Osteocyte (in vitro differentiated cells): ENCODE measurements around the gene RASGRP3. TPM values are rescaled to one million over a fixed set of nuclear protein-coding genes. Genes with fewer than 3 reads are reported as not detected.

ENCODE experiments used
- DNase-seq: peaks from one replicate; pipeline ENCODE4 v3.0.0; 2021; ENCODE audit warnings: mixed read lengths; ENCODE audit not compliant: unreplicated experiment; ENCODE audit errors: extremely low spot score
- H3K27ac Mint-ChIP-seq: one replicate; pipeline ENCODE4 v1.8.0; 2021; ENCODE audit warnings: mild to moderate bottlenecking, mixed read lengths; ENCODE audit not compliant: unreplicated experiment
- H3K27me3 Mint-ChIP-seq: one replicate; pipeline ENCODE4 v1.8.0; 2021; ENCODE audit warnings: mixed read lengths; ENCODE audit not compliant: unreplicated experiment
- H3K36me3 Mint-ChIP-seq: one replicate; pipeline ENCODE4 v1.8.0; 2021; ENCODE audit warnings: mixed read lengths; ENCODE audit not compliant: unreplicated experiment
- H3K4me1 Mint-ChIP-seq: one replicate; pipeline ENCODE4 v1.8.0; 2021; ENCODE audit warnings: mixed read lengths; ENCODE audit not compliant: unreplicated experiment
- H3K4me3 Mint-ChIP-seq: one replicate; pipeline ENCODE4 v1.8.0; 2021; ENCODE audit warnings: mild to moderate bottlenecking, moderate library complexity, mixed read lengths; ENCODE audit not compliant: unreplicated experiment
- H3K9me3 Mint-ChIP-seq: one replicate; pipeline ENCODE4 v1.8.0; 2021; ENCODE audit warnings: mixed read lengths; ENCODE audit not compliant: unreplicated experiment
- CTCF ChIP-seq: fragments of 200-600 bp; sonication (generic); IDR thresholded peaks from 2 replicates; pipeline ENCODE4 v1.5.0; 2021; ENCODE audit warnings: antibody characterized with exemption, mild to moderate bottlenecking, moderate library complexity
- total RNA-seq: library from RNA; stranded (reverse); gene quantifications from 2 replicates; pipeline ENCODE4 v1.2.1, GENCODE V29; 2021

Gene RASGRP3
- total RNA-seq, 1 donor from 2014 or later = 2.1 TPM

DNA sequence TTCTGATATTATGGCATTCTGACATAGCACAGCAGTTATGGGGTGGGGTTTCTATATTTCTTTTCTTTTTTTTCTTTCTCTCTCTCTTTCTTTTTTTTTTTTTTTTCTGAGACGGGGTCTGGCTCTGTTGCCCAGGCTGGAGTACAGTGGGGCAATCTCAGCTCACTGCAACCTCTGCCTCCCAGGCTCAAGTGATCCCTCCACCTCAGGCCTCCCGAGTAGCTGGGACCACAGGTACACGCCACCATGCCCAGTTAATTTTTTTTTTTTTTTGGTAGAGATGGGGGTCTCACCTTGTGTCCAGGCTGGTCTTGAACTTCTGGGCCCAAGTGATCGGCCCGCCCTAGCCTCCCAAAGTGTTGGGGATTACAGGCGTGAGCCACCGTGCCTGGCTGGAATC, 130.2 kb downstream of the RASGRP3 start:
- H3K4me1 Mint-ChIP-seq = peaks cover 9% of the 10 kb centered on the region
- no peak for DNase-seq
- TF ChIP-seq CTCF = no peak
- H3K9me3 Mint-ChIP-seq = no peaks in the 10 kb centered on the region
- no peak overlapping the region for H3K4me3 Mint-ChIP-seq
- no peaks in the 10 kb centered on the region for H3K36me3 Mint-ChIP-seq
- H3K27me3 Mint-ChIP-seq = no peaks in the 10 kb centered on the region
- H3K27ac Mint-ChIP-seq = no peak overlapping the region

DNA sequence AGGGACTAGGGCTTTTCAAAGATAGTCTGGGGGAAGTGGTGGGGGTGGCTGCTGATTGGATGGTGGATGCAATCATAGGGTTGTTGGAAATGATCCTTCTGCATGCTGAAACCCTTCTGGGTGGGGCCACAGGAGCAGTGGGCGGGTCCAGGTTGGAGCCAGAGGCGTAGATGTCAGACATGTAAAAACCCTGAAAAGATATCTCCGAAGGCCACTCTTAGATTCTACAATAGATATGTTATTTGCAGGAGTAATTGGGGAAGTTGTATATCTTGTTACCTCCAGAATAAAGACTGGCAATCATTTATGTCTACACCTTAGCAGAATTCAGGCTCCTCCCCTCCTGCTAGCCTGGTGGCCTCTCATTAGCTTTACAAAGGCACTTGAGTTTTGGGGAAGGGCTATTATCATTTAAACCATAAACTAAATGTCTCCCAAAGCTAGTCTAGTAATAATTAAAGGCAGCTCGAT, 130.8 kb downstream of the RASGRP3 start:
- DNase-seq = no peak
- TF ChIP-seq CTCF = no peak
- no peaks in the 10 kb centered on the region for H3K9me3 Mint-ChIP-seq
- no peaks in the 10 kb centered on the region for H3K36me3 Mint-ChIP-seq
- H3K4me3 Mint-ChIP-seq = no peak overlapping the region
- no peak overlapping the region for H3K27ac Mint-ChIP-seq
- H3K4me1 Mint-ChIP-seq = peaks cover 9% of the 10 kb centered on the region
- no peaks in the 10 kb centered on the region for H3K27me3 Mint-ChIP-seq

- H3K27ac Mint-ChIP-seq = no peak overlapping the region
- DNase-seq = no peak
- H3K4me3 Mint-ChIP-seq = no peak overlapping the region
- peaks cover 9% of the 10 kb centered on the region for H3K4me1 Mint-ChIP-seq
- no peak for TF ChIP-seq CTCF
- H3K9me3 Mint-ChIP-seq = no peaks in the 10 kb centered on the region
- H3K36me3 Mint-ChIP-seq = no peaks in the 10 kb centered on the region
- H3K27me3 Mint-ChIP-seq = no peaks in the 10 kb centered on the region
Measured at GRCh38 chr2:33607905-33608304, 131.5 kb downstream of the RASGRP3 start.

DNA sequence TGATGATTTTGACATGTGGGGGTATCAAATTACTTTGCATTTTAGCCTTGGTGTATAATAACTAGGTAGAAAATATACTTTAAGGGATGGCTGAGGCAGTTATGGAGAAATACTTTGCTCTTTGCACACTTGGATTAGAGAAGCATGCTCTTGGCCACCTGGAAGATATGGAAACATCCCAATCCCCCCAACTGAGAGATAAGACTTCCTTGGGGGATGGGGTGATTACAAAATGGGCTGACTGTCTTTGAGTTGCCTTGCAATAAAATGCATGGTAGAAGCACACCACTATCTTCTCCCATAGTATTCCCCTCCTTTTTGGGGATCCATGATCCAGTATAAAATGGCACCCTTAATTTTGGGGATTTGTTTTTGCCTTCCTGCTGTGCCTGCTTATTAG, 137.7 kb downstream of the RASGRP3 start:
- TF ChIP-seq CTCF = no peak
- Mint-ChIP-seq H3K4me1 (no peaks in the 10 kb centered on the region), H3K9me3 (peaks cover 15% of the 10 kb centered on the region), H3K27me3 (no peaks in the 10 kb centered on the region), H3K27ac (no peak overlapping the region), H3K36me3 (peaks cover 1% of the 10 kb centered on the region), H3K4me3 (no peak overlapping the region)
- DNase-seq = no peak

Other genes starting within 250 kb of the RASGRP3 start
- gene FAM98A, start 122.7 kb downstream of the RASGRP3 start, total RNA-seq = 58.6 and 66.8 TPM in 2 replicates